ENCODE results near the gene S1PR4.
"Not testable (repeated sequence)": the region's sequence is repeated elsewhere in the genome, so short reads cannot be mapped to it uniquely, and the experiment has no call there.

The S1PR4 gene

GRCh38 chr19:3151563-3152418 is 26.8 kb upstream of the S1PR4 start:
- peak overlapping the region; percentile 95 for H3K27ac ChIP-seq
- no peak for DNase-seq (ENCODE audit: low read depth, low spot score)

DNA sequence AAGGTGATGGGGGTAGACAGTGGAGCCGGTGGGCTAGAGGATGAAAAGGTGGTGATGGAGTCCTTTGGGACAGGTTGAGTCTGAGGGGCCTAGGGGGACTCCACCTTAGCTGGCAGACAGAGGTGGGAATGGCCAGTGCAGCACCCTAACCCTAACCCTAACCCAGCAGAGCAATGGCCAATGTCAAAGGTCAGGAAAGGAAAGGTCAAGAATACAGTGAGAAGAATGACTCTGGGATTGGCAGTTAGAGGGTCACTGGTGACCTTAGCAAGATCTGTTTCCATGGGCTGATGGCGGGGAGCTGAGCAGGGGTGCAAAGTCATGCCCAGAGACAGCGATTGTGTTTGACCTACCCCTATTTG is 26.2 kb upstream of the S1PR4 start:
- peak overlapping the region; percentile 95 for H3K27ac ChIP-seq
- no peak for DNase-seq (ENCODE audit: low read depth, low spot score)

GRCh38 chr19:3153286-3154230 is 25.0 kb upstream of the S1PR4 start:
- no peak for DNase-seq (ENCODE audit: low read depth, low spot score)
- H3K27ac ChIP-seq, result peak overlapping the region; percentile 95

GRCh38 chr19:3154447-3154846 is 24.1 kb upstream of the S1PR4 start:
- not testable (repeated sequence) for DNase-seq (ENCODE audit: low read depth, low spot score)
- peak overlapping the region; percentile 95 for H3K27ac ChIP-seq

DNA sequence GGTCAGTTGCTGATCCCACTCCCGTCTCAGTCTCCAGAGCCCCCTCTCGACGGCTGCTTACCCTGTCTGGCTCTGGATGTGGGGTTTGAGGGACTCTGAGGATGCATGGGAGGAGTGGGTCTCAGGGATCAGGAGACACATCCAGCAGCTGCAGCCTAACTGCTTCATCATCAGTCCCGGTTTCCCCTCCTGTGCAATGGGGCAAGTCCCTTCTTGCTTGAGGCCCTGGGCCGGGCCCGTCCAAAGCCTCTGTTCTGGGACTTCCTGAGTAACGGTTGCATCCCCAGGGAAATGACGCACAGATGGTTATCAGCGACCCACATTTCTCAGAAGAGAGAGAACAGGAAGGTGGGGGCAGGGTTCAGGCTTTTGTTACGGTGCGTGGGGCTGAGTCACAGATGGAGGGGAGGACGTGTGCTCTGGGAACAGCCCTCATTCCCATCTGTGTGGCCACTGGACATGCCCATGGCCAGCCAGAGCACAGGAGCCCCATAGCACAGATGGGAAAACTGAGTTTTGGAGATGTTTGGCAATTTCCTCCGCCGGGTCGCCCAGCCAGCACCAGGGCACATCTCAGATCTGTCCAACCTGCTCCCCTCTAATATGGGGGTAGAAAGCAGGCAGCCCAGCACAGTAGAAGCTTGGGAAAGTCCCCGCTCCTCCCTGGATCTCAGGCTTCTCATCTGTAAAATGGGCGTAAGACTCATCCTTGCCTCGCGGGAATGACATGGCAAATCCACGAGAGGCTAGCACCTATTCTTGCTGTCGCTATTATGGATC is 23.4 kb upstream of the S1PR4 start:
- peak overlapping the region; percentile 95 for H3K27ac ChIP-seq

GRCh38 chr19:3157096-3157845 is 21.3 kb upstream of the S1PR4 start:
- H3K27ac ChIP-seq, result no peak overlapping the region
- DNase-seq (ENCODE audit: low read depth, low spot score), result no peak

More for the DNA sequence above, 23.4 kb upstream of the S1PR4 start:
- DNase-seq (ENCODE audit: low read depth, low spot score), result peak; percentile 99

- DNase-seq (ENCODE audit: low read depth, low spot score), result no peak
- peak overlapping the region; percentile 44 for H3K27ac ChIP-seq
Observed at GRCh38 chr19:3159565-3159964, 19.0 kb upstream of the S1PR4 start.

DNA sequence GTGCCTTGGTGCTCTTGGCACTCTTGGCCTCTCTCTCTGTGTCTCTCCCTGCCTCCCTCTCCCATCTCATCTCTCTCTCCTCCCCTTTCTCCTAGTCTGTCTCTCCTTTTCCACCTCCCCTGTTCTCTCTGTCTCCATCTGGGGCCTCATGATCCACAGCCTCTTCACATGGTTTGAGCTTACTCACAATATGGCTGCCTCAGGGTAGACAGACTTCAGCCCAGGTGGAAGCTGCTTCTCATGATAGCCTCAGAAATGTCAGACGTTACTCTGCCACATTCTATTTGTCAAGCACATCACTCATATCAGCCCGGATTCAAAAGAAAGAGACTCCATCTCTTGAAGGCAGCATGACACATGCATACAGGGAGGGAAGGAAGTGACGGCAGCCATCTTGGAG is 18.4 kb upstream of the S1PR4 start:
- peak overlapping the region; percentile 44 for H3K27ac ChIP-seq
- DNase-seq (ENCODE audit: low read depth, low spot score), result no peak

- H3K27ac ChIP-seq, result peak overlapping the region; percentile 44
- no peak for DNase-seq (ENCODE audit: low read depth, low spot score)
Observed at GRCh38 chr19:3161453-3161852, 17.1 kb upstream of the S1PR4 start.

DNA sequence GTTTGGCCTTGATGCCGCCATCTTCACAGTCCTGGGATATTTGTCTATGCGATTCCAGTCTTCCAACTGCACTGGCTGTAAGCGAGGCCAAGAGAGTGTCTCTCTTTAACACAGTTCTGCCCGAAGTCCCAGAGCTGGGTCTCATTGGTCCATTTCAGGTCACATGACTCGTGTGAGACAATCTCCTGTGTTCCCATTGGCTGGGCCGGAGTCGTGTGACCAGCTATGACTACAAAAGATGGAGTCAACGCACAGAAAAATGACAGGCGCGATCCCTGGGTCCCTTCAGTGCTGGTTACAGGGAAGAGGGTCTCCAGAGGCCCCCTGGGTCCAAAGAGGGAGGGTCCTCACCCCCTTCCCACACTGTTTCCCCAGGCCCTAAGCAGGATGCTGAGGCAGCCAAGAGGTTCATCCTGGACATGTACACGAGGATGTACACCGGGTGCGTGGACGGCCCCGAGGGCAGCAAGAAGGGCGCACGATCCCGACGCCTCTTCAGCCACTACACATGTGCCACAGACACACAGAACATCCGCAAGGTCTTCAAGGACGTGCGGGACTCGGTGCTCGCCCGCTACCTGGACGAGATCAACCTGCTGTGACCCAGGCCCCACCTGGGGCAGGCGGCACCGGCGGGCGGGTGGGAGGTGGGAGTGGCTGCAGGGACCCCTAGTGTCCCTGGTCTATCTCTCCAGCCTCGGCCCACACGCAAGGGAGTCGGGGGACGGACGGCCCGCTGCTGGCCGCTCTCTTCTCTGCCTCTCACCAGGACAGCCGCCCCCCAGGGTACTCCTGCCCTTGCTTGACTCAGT is 15.9 kb upstream of the S1PR4 start:
- DNase-seq (ENCODE audit: low read depth, low spot score), result no peak
- H3K27ac ChIP-seq, result no peak overlapping the region

- no peak for DNase-seq (ENCODE audit: low read depth, low spot score)
- H3K27ac ChIP-seq, result no peak overlapping the region
Observed at GRCh38 chr19:3163230-3163886, 15.2 kb upstream of the S1PR4 start.

DNA sequence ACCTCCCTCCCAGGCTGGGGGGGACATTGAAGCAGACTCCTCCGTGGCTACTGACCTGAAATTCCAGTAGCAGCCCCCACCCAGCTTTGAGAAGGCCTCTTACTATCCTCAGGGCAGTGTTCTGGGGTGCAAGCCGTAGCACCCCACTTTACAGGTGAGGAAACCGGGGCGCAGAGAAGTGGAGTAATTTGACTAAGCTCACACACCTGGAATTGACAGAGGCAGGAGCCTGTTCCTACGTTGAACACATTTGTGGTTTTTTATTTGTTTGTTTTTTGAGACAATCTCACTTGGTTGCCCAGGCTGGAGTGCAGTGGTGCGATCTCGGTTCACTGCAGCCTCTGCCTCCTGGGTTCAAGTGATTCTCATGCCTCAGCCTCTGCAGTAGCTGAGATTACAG is 14.6 kb upstream of the S1PR4 start:
- DNase-seq (ENCODE audit: low read depth, low spot score), result no peak
- no peak overlapping the region for H3K27ac ChIP-seq

- peak overlapping the region; percentile 12 for H3K27ac ChIP-seq
- no peak for DNase-seq (ENCODE audit: low read depth, low spot score)
Observed at GRCh38 chr19:3167533-3168272, 10.9 kb upstream of the S1PR4 start.

DNA sequence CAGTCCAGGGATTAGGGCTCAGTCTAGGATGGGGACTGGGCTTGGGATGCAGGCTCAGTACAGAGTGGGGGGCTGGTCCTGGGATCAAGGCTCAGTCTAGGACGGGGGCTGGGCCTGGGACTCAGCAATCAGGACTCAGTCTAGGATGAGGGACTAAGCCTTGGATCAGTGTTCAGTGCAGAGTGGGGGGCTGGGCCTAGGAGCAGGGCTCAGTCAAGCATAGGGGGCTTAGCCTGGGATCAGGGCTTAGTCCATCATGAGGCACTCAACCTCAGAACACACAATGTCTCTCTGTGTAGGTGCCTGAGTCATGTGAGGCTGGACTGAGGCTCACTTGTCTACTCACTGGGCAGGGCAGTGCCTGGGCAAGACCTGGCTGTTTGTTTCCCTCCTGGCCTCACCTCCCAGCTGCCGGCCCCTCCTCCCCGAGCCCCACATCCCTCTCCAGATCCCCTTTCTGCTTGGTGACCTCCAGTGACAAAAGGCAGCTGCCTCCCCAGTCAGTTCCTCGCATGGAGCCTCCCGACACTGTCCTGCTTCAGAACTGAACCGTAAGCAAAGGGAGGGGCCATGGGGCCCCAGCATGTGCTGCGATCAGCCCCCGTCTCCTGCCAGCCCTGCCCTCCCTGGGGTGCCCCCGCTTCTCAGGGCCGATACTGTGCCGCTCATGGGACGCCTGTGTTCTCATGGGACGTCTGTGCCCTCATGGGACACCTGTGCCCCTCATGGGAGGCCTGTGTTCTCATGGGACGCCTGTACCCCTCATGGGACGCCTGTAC is 6.5 kb upstream of the S1PR4 start:
- peak overlapping the region; percentile 72 for H3K27ac ChIP-seq
- peak; percentile 78 for DNase-seq (ENCODE audit: low read depth, low spot score)

DNA sequence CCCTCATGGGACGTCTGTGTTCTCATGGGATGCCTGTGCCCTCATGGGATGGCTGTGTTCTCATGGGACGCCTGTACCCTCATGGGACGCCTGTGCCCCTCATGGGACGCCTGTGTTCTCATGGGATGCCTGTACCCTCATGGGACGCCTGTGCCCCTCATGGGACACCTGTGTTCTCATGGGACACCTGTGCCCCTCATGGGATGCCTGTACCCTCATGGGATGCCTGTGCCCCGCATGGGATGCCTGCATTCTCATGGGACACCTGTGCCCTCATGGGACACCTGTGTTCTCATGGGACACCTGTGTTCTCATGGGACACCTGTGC is 5.9 kb upstream of the S1PR4 start:
- not testable (repeated sequence) for DNase-seq (ENCODE audit: low read depth, low spot score)
- peak overlapping the region; percentile 72 for H3K27ac ChIP-seq

GRCh38 chr19:3175781-3176714 is 2.5 kb upstream of the S1PR4 start:
- peak overlapping the region; percentile 97 for H3K27ac ChIP-seq
- DNase-seq (ENCODE audit: low read depth, low spot score), result peak; percentile 94

Measured in epithelial cell of prostate (primary cell).